22Rv1 (cell line): ENCODE measurements around the gene CA14.

Experiments used
- CTCF ChIP-seq: fragments of 450-650 bp; IDR thresholded peaks from 2 replicates; pipeline ENCODE4 v1.5.1; 2017; ENCODE audit warnings: mild to moderate bottlenecking
- ZFX ChIP-seq: fragments of 450-650 bp; IDR thresholded peaks from 2 replicates; pipeline ENCODE4 v1.6.1; 2017; ENCODE audit warnings: antibody characterized with exemption, borderline replicate concordance

GRCh38 chr1:150233359-150234308, 23.9 kb upstream of the CA14 start:
- no peak for TF ChIP-seq CTCF
- TF ChIP-seq ZFX, result no peak
